ENCODE results near the gene CEP104.

DNA sequence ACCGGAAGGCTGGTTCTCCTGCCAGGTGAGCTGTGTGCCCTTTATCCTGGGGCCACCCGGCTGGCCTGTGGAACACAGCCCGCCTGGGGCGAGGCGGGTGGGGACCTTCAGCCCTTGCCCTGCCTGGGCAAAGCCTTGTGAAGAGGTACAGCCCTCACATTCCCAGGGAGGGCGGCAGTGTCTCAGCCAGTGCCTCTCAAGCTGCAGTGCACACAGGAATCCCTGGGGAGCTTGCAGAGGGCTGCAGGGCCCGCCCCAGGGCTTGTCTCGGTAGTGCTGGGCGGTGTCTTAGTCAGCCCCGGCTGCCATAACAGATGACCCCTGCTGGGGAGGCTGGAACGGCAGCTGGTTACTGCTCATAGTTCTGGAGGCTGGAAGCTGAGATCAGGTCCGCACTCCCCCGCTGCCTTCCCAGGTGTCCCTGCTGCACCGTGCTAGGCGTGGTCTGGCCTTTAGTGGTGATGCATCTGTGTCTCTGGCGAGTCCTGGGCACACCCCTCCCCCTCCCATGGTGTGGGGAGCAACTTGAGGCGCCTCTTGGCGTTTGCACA is 12.8 kb upstream of the CEP104 start:
- TF ChIP-seq EP300 (IDR thresholded peaks at IDR 0.05) = no peak
- TF ChIP-seq, protein P1, sequence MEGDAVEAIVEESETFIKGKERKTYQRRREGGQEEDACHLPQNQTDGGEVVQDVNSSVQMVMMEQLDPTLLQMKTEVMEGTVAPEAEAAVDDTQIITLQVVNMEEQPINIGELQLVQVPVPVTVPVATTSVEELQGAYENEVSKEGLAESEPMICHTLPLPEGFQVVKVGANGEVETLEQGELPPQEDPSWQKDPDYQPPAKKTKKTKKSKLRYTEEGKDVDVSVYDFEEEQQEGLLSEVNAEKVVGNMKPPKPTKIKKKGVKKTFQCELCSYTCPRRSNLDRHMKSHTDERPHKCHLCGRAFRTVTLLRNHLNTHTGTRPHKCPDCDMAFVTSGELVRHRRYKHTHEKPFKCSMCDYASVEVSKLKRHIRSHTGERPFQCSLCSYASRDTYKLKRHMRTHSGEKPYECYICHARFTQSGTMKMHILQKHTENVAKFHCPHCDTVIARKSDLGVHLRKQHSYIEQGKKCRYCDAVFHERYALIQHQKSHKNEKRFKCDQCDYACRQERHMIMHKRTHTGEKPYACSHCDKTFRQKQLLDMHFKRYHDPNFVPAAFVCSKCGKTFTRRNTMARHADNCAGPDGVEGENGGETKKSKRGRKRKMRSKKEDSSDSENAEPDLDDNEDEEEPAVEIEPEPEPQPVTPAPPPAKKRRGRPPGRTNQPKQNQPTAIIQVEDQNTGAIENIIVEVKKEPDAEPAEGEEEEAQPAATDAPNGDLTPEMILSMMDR (IDR thresholded peaks at IDR 0.05) = no peak
- no peak for TF ChIP-seq POLR2AphosphoS5 (IDR thresholded peaks at IDR 0.05)

Measured in suprapubic skin (tissue), 4 donors.